Ovary (tissue), 3 donors: ENCODE data around the gene PARS2.

ENCODE experiments used
- CTCF ChIP-seq, 3 donors: fragments of 450-650 bp in 2 of 3; fragments of 200-600 bp in 1 of 3; IDR thresholded peaks; one replicate each; pipeline versions ENCODE4 v1.5.1 to v1.8.0; 2016 to 2022; ENCODE audit warnings: antibody characterized with exemption in 3 of 3, mild to moderate bottlenecking in 1 of 3
- POLR2A ChIP-seq: fragments of 450-650 bp; IDR thresholded peaks from one replicate; pipeline ENCODE4 v1.6.1; 2017; ENCODE audit warnings: antibody characterized with exemption, mild to moderate bottlenecking, moderate library complexity
- donor health status: DM: no; HTN: no; CAD: no.

GRCh38 chr1:54763816-54764132, 549 bp downstream of the PARS2 start:
- TF ChIP-seq CTCF (IDR thresholded peaks at IDR 0.05) (no peak), POLR2A (no peak)
